NT2/D1 (cell line): Measurements from ENCODE around the gene PKN1.
"Not testable (repeated sequence)": the region's sequence is repeated elsewhere in the genome, so short reads cannot be mapped to it uniquely, and the experiment has no call there.

Experiments
- DNase-seq: peaks from one replicate; pipeline ENCODE4 v3.0.0-alpha.2; 2011; ENCODE audit warnings: low read depth, low spot score
- H3K27me3 ChIP-seq: 2 replicates; pipeline ENCODE4 v1.6.0; 2011; ENCODE audit warnings: mild to moderate bottlenecking; ENCODE audit not compliant: insufficient read length, insufficient read depth
- H3K36me3 ChIP-seq: 2 replicates; pipeline ENCODE4 v1.6.1; 2011; ENCODE audit warnings: mild to moderate bottlenecking, low read length, mixed read lengths; ENCODE audit not compliant: insufficient read depth, insufficient read length
- H3K4me1 ChIP-seq: 2 replicates; pipeline ENCODE4 v1.5.1; 2011; ENCODE audit not compliant: insufficient read depth, insufficient read length
- H3K4me3 ChIP-seq: 2 replicates; pipeline ENCODE4 v1.5.1; 2011; ENCODE audit warnings: low read depth; ENCODE audit not compliant: insufficient read length
- H3K9ac ChIP-seq: 2 replicates; pipeline ENCODE4 v1.6.0; 2011; ENCODE audit warnings: low read depth; ENCODE audit not compliant: insufficient read length
- H3K9me3 ChIP-seq: 2 replicates; pipeline ENCODE4 v1.5.1; 2011; ENCODE audit warnings: mild to moderate bottlenecking, low read length; ENCODE audit not compliant: insufficient read depth
- SUZ12 ChIP-seq: IDR thresholded peaks from 2 replicates; pipeline ENCODE4 v1.6.1; 2011; ENCODE audit not compliant: insufficient read length, insufficient read depth; ENCODE audit errors: extremely low read depth
- YY1 ChIP-seq: IDR thresholded peaks from 2 replicates; pipeline ENCODE4 v1.6.1; 2011; ENCODE audit not compliant: insufficient read length, insufficient read depth
- ZNF274 ChIP-seq: IDR thresholded peaks from 2 replicates; pipeline ENCODE4 v1.6.1; 2011; ENCODE audit warnings: mild to moderate bottlenecking, low read depth, low read length

PKN1 gene

GRCh38 chr19:14496834-14497227, 63.7 kb downstream of the PKN1 start:
- Histone ChIP-seq H3K9ac (peak overlapping the region; percentile 76), H3K4me3 (peak overlapping the region; percentile 39)

GRCh38 chr19:14497228-14497921, 64.3 kb downstream of the PKN1 start:
- no peak for DNase-seq
- peak overlapping the region; percentile 46 for H3K9ac ChIP-seq
- peaks cover 15% of the 10 kb centered on the region for H3K36me3 ChIP-seq
- no peaks in the 10 kb centered on the region for H3K27me3 ChIP-seq
- no peak for TF ChIP-seq SUZ12
- no peak for TF ChIP-seq YY1
- no peak for TF ChIP-seq ZNF274
- peaks cover 19% of the 10 kb centered on the region for H3K4me1 ChIP-seq
- H3K4me3 ChIP-seq: no peak overlapping the region
- H3K9me3 ChIP-seq: no peaks in the 10 kb centered on the region

More at GRCh38 chr19:14496834-14497227, 63.7 kb downstream of the PKN1 start:
- Histone ChIP-seq H3K4me1 (peaks cover 17% of the 10 kb centered on the region), H3K9me3 (no peaks in the 10 kb centered on the region), H3K27me3 (no peaks in the 10 kb centered on the region), H3K36me3 (peaks cover 20% of the 10 kb centered on the region)
- no peak for DNase-seq
- no peak for TF ChIP-seq ZNF274
- no peak for TF ChIP-seq SUZ12
- no peak for TF ChIP-seq YY1

- DNase-seq: no peak
- H3K4me1 ChIP-seq: peaks cover 20% of the 10 kb centered on the region
- TF ChIP-seq SUZ12: no peak
- no peak for TF ChIP-seq YY1
- no peak for TF ChIP-seq ZNF274
These were observed 69.4 kb downstream of the PKN1 start for GRCh38 chr19:14502334-14503092.

GRCh38 chr19:14503285-14503684, 70.2 kb downstream of the PKN1 start:
- Histone ChIP-seq H3K4me1 (peaks cover 18% of the 10 kb centered on the region), H3K9ac (peak overlapping the region; percentile 36), H3K4me3 (no peak overlapping the region), H3K9me3 (no peaks in the 10 kb centered on the region), H3K27me3 (no peaks in the 10 kb centered on the region), H3K36me3 (no peaks in the 10 kb centered on the region)
- TF ChIP-seq ZNF274 (no peak), YY1 (no peak), SUZ12 (no peak)
- no peak for DNase-seq

More at GRCh38 chr19:14502334-14503092, 69.4 kb downstream of the PKN1 start:
- H3K4me3 ChIP-seq: no peak overlapping the region
- no peaks in the 10 kb centered on the region for H3K27me3 ChIP-seq
- H3K9me3 ChIP-seq: no peaks in the 10 kb centered on the region
- H3K36me3 ChIP-seq: no peaks in the 10 kb centered on the region
- peak overlapping the region; percentile 9 for H3K9ac ChIP-seq

- not testable (repeated sequence) for H3K36me3 ChIP-seq, H3K27me3 ChIP-seq, H3K4me3 ChIP-seq, H3K9me3 ChIP-seq, H3K9ac ChIP-seq, DNase-seq
- peaks cover 18% of the 10 kb centered on the region for H3K4me1 ChIP-seq
These were observed 71.5 kb downstream of the PKN1 start for GRCh38 chr19:14504575-14504974.

- DNase-seq: no peak
These were observed 72.6 kb downstream of the PKN1 start for GRCh38 chr19:14505488-14506239.

More at GRCh38 chr19:14505488-14506239, 72.6 kb downstream of the PKN1 start:
- no peaks in the 10 kb centered on the region for H3K9me3 ChIP-seq
- TF ChIP-seq SUZ12: no peak
- TF ChIP-seq YY1: no peak
- TF ChIP-seq ZNF274: no peak
- H3K4me1 ChIP-seq: peaks cover 18% of the 10 kb centered on the region
- H3K4me3 ChIP-seq: no peak overlapping the region
- H3K36me3 ChIP-seq: no peaks in the 10 kb centered on the region
- H3K9ac ChIP-seq: peak overlapping the region; percentile 62
- no peaks in the 10 kb centered on the region for H3K27me3 ChIP-seq
